Glomerular visceral epithelial cell (primary cell): ENCODE data around the gene STARD4.

Experiments used
- DNase-seq: peaks from one replicate; pipeline ENCODE4 v3.0.0-alpha.2; 2016; ENCODE audit errors: extremely low spot score

The STARD4 gene

GRCh38 chr5:111472096-111472495 is 40.2 kb downstream of the STARD4 start:
- DNase-seq, result no peak

- no peak for DNase-seq
These were observed 42.4 kb downstream of the STARD4 start for GRCh38 chr5:111469903-111470302.

DNA sequence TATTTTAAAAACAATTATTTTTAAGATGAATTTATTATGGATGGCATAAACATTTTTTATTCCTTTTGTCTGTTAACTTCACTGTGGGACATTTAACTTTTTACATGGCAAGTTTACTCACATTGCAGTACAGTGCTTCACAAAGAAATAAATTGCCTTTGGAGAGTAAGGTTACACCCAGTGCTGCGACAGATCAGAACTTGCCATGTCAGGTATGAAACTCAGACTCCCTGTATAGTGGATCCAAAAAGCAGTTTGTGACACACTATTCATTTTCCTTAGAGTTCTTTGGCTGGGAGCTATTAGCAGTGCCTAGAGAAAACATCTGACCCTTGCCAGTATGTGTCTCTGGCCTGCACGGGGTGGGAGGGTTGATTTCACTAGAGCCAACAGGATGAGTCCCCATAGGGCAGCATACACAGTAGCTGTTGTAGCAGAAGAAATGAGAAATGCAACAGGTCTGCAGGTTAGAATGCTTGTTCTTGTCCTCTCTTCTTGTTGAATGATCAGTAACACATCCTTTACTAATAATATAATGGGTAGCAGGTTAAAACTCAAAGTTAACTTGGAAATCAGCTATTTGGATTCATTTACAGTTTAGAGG is 42.9 kb downstream of the STARD4 start:
- DNase-seq, result no peak

DNA sequence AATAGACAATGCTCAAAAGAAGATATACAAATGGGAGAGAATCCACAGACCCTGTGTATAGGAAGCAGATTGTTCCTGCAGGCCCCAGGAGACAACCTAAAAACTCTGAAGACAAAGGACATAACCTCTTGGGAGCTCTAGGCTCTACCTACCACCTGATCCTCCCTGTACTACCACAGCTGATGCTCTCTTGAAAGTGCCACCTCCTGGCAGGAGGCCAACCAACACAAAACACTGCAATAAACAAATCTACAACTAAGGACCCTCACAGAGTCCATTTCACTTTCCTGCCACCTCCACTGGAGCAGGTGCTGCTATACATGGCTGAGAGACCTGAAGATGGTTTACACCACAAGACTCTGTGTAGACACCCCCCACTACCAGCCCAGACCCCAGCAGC is 49.0 kb downstream of the STARD4 start:
- DNase-seq, result no peak

DNA sequence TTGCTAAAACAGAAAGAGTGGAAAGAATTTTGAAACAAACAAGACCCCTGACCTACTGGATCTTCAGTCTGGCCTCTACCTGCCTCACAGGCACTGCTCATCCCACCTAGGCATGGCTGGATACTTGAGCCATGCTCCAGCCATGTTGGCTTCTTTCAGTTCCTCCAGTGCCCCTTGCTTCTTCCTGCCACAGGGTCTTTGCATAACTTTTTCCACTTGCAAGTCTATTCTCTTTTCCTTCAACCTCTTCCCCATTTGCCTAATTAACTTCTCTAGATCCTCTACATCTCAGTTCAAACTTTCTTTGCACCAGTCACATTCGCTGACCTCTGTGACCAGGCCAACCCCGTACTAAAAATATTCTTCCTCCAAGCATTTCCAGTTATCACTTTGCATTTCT is 50.4 kb downstream of the STARD4 start:
- DNase-seq, result no peak

- DNase-seq, result peak; percentile 59
These were observed 51.1 kb downstream of the STARD4 start for GRCh38 chr5:111461255-111461671.

GRCh38 chr5:111454776-111455175 is 57.6 kb downstream of the STARD4 start:
- DNase-seq, result no peak

DNA sequence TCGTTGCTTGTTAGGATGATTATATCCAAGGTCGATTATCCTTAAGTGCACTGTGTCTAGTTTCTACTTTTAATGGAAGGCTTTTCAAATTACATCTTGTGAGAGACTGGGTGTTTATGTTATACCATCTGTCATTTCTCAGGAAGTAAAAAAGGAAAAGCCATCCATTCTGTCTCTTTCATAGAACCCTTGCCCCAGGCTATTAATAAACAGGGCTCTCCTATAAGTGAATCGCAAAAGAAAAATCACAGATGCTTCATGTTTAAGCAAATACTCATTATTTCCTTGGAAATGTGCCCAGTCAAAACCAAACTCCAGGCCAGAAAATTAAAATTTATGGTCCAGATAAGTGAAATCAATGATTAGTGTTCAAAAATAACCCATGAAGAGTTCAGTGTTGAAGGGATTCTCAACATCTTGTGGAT is 58.1 kb downstream of the STARD4 start:
- DNase-seq, result no peak

GRCh38 chr5:111453747-111454146 is 58.6 kb downstream of the STARD4 start:
- DNase-seq, result peak; percentile 63

- DNase-seq, result peak; percentile 22
These were observed 59.0 kb downstream of the STARD4 start for GRCh38 chr5:111453295-111453694.

GRCh38 chr5:111447822-111448221 is 64.5 kb downstream of the STARD4 start:
- DNase-seq, result no peak

- DNase-seq, result no peak
These were observed 65.2 kb downstream of the STARD4 start for GRCh38 chr5:111447099-111447498.
